Keratinocyte (primary cell): ENCODE measurements around the gene PREP. TPM values are rescaled to one million over a fixed set of nuclear protein-coding genes. Genes with fewer than 3 reads are reported as not detected.

Experiments
- DNase-seq: peaks from one replicate; pipeline ENCODE4 v3.0.0-alpha.2; 2011; ENCODE audit warnings: low read depth, missing footprints, low spot score
- FAIRE-seq: peaks from 2 replicates; lab custom pipeline; 2011; peaks lifted over from hg19 to GRCh38; lab: Jason Lieb, UNC
- H2AFZ ChIP-seq: 2 replicates; pipeline ENCODE4 v1.6.0; 2012; ENCODE audit warnings: low read length, control low read depth, inconsistent platforms; ENCODE audit not compliant: control insufficient read depth
- H3K27ac ChIP-seq: 2 replicates; pipeline ENCODE4 v1.5.1; 2011; ENCODE audit warnings: low read length; ENCODE audit not compliant: control insufficient read depth, insufficient read depth
- H3K27me3 ChIP-seq: 3 replicates; pipeline ENCODE4 v1.6.0; 2011; ENCODE audit warnings: low read length; ENCODE audit not compliant: control insufficient read depth, insufficient read depth; ENCODE audit errors: extremely low read depth
- H3K36me3 ChIP-seq, 2 experiments: 2 replicates in 1 of 2; 3 replicates in 1 of 2; pipeline ENCODE4 v1.5.1; 2011; ENCODE audit warnings: low read length in 2 of 2, mild to moderate bottlenecking in 1 of 2; ENCODE audit not compliant: control insufficient read depth in 2 of 2, insufficient read depth in 2 of 2; ENCODE audit errors: extremely low read depth in 1 of 2
- H3K4me1 ChIP-seq: 3 replicates; pipeline ENCODE4 v1.5.1; 2011; ENCODE audit warnings: low read length; ENCODE audit not compliant: control insufficient read depth, insufficient read depth; ENCODE audit errors: extremely low read depth
- H3K4me2 ChIP-seq: 3 replicates; pipeline ENCODE4 v1.6.0; 2011; ENCODE audit warnings: low read depth, low read length; ENCODE audit not compliant: control insufficient read depth, insufficient read depth; ENCODE audit errors: extremely low read depth
- H3K4me3 ChIP-seq, 3 experiments: fragments of 200-600 bp in 1 of 3; sonication (generic) in 1 of 3; 2 replicates in 2 of 3; 3 replicates in 1 of 3; pipeline ENCODE4 v1.5.1; 2011 to 2016; ENCODE audit warnings: low read length in 3 of 3, mild to moderate bottlenecking in 3 of 3, control low read depth in 2 of 3, inconsistent platforms in 1 of 3, low read depth in 1 of 3, mixed read lengths in 1 of 3, mixed run types in 1 of 3, moderate library complexity in 1 of 3; ENCODE audit not compliant: control insufficient read depth in 2 of 3, insufficient read depth in 2 of 3; ENCODE audit errors: extremely low read depth in 1 of 3
- H3K79me2 ChIP-seq: 2 replicates; pipeline ENCODE4 v1.6.0; 2012; ENCODE audit warnings: low read length; ENCODE audit not compliant: control insufficient read depth, insufficient read depth
- H3K9ac ChIP-seq: 3 replicates; pipeline ENCODE4 v1.6.0; 2011; ENCODE audit warnings: low read length; ENCODE audit not compliant: control insufficient read depth, insufficient read depth; ENCODE audit errors: extremely low read depth
- H3K9me1 ChIP-seq: 3 replicates; pipeline ENCODE4 v1.6.0; 2011; ENCODE audit warnings: low read length; ENCODE audit not compliant: control insufficient read depth, insufficient read depth; ENCODE audit errors: extremely low read depth
- H3K9me3 ChIP-seq: 2 replicates; pipeline ENCODE4 v1.5.1; 2012; ENCODE audit warnings: low read depth, low read length; ENCODE audit not compliant: control insufficient read depth
- H4K20me1 ChIP-seq: 3 replicates; pipeline ENCODE4 v1.6.0; 2011; ENCODE audit warnings: low read length; ENCODE audit not compliant: control insufficient read depth, insufficient read depth; ENCODE audit errors: extremely low read depth
- CTCF ChIP-seq, 3 experiments: IDR thresholded peaks in 1 of 3; conservative IDR thresholded peaks in 1 of 3; optimal IDR thresholded peaks in 1 of 3; 2 replicates in 2 of 3; 3 replicates in 1 of 3; pipeline versions ENCODE3 to v1.5.1; 2011; ENCODE audit warnings: low read length in 3 of 3, mild to moderate bottlenecking in 3 of 3, moderate library complexity in 2 of 3, control low read depth in 1 of 3, inconsistent platforms in 1 of 3; ENCODE audit not compliant: insufficient read depth in 2 of 3; ENCODE audit errors: extremely low read depth in 1 of 3
- EZH2 ChIP-seq: IDR thresholded peaks from one replicate; pipeline ENCODE4 v1.6.1; 2012; ENCODE audit warnings: inconsistent platforms, mild to moderate bottlenecking, low read length, moderate library complexity
- dilution Hi-C: fragments of 300-500 bp; cut with MboI; formaldehyde crosslinking; loops from one replicate; pipeline ENCODE4 v1.7.0; 2020; ENCODE audit warnings: low sequenced_read_pairs; ENCODE audit not compliant: extremely low pct_ligation_motif_present
- polyA plus RNA-seq, 5 experiments: library from polyadenylated mRNA; depleted of rRNA in 3 of 5; stranded (reverse) in 3 of 5; stranded (forward) in 1 of 5; unstranded in 1 of 5; fragments of >200 nt; gene quantifications; 1 replicate in 1 of 5; 2 replicates in 3 of 5; 3 replicates in 1 of 5; pipeline versions ENCODE4 v1.2.1 to v1.2.3, GENCODE V29; 2011 to 2012; ENCODE audit warnings: missing spikeins in 2 of 5, low read depth in 1 of 5, low replicate concordance in 1 of 5

PREP gene
- polyA plus RNA-seq, 1 donor (not counting 4 experiments of a cell fraction or from before 2014, with no cell fraction given), result 48.3 TPM

GRCh38 chr6:105384004-105384403, 18.9 kb downstream of the PREP start:
- DNase-seq, result no peak
- Histone ChIP-seq H3K4me2 (peak overlapping the region; percentile 1), H3K4me3 (no peak overlapping the region), H3K27ac (no peak overlapping the region), H2AFZ (no peak overlapping the region), H3K9ac (no peak overlapping the region), H3K27me3 (no peaks in the 10 kb centered on the region), H3K9me1 (peaks cover 5% of the 10 kb centered on the region), H4K20me1 (no peaks in the 10 kb centered on the region), H3K79me2 (peaks cover 73% of the 10 kb centered on the region), H3K36me3 (peaks cover 0 to 11% of the 10 kb centered on the region in 2 experiments), H3K4me1 (peaks cover 24% of the 10 kb centered on the region), H3K9me3 (no peaks in the 10 kb centered on the region)
- peak; percentile 81 for FAIRE-seq
- TF ChIP-seq CTCF (optimal IDR thresholded peaks at IDR 0.05 in 1 of 3, IDR thresholded peaks at IDR 0.05 in 1 of 3, conservative IDR thresholded peaks at IDR 0.05 in 1 of 3; ENCODE audit: extremely low read depth in 1 of 3, insufficient read depth in 2 of 3, low read length in 3 of 3) (no peak), EZH2 (no peak)
- dilution Hi-C loops, result no loop called here

- Histone ChIP-seq H3K4me2 (no peak overlapping the region), H2AFZ (no peak overlapping the region), H3K4me1 (peaks cover 24% of the 10 kb centered on the region), H3K9me3 (no peaks in the 10 kb centered on the region), H3K9ac (no peak overlapping the region), H3K27ac (no peak overlapping the region), H3K79me2 (peaks cover 74% of the 10 kb centered on the region), H3K9me1 (peaks cover 5% of the 10 kb centered on the region), H3K4me3 (no peak overlapping the region), H3K36me3 (peaks cover 0 to 8% of the 10 kb centered on the region in 2 experiments), H3K27me3 (no peaks in the 10 kb centered on the region), H4K20me1 (no peaks in the 10 kb centered on the region)
- TF ChIP-seq CTCF (optimal IDR thresholded peaks at IDR 0.05 in 1 of 3, IDR thresholded peaks at IDR 0.05 in 1 of 3, conservative IDR thresholded peaks at IDR 0.05 in 1 of 3; ENCODE audit: extremely low read depth in 1 of 3, insufficient read depth in 2 of 3, low read length in 3 of 3), result no peak
- no peak for TF ChIP-seq EZH2
- dilution Hi-C loops, result no loop called here
- DNase-seq (no peak), FAIRE-seq (no peak)
Measured at GRCh38 chr6:105382958-105383357, 19.9 kb downstream of the PREP start.
